Measurements from ENCODE around the gene BICC1.

BICC1 gene

DNA sequence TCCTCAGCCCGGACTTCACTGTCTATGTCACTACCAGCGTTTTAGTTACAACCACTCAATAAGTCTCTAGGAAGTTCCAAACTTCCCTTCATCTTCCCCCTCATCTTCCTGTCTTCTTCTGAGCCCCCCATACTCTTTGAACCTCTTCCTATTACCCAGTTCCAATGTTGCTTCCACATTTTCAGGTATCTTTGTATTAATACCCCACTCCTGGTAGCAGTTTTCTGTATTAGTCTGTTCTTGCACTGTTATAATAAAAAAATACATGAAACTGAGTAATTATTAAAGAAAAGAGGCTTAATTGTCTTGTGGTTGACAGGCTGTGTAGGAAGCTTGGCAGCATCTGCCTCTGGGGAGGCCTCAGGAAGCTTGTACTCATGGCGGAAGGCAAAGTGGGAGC lies 218.6 kb downstream of the BICC1 start:
- WGBS (ENCODE audit: extremely low coverage, insufficient coverage, low lambda C conversion rate), result no CpG with 5 or more reads among the region's 3 CpGs

DNA sequence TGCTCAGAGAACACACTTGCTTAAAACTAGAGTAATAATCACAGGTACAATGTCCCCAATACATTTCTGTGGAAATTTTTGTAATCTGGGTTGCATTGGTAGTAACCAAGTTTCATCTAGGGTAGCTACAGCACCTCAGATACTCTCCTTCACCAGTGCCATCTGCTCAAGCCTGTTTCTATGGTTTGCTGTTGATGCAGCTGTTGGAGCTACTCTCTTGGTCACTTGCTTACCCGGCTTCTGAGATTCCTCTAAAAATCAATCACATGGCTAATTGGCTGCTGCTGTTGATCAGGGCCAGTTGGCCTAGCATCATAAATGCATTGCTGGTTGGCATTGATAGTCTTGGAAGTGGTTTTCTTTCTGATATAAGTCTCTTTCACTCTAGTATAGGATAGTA lies 220.8 kb downstream of the BICC1 start:
- no peak overlapping the region for H2BK5ac ChIP-seq (ENCODE audit: low read length)
- H3K27ac ChIP-seq (ENCODE audit: low read depth, low read length), result no peak overlapping the region
- WGBS (ENCODE audit: extremely low coverage, insufficient coverage, low lambda C conversion rate), result no CpG with 5 or more reads among the region's 1 CpG
- H4K5ac ChIP-seq (ENCODE audit: low read length), result no peak overlapping the region
- H3K4me2 ChIP-seq (ENCODE audit: low read length), result no peak overlapping the region
- H3K79me2 ChIP-seq (ENCODE audit: control insufficient read depth, insufficient read depth, low read length), result no peaks in the 10 kb centered on the region
- H4K8ac ChIP-seq (ENCODE audit: low read depth, low read length), result no peak overlapping the region
- H3K36me3 ChIP-seq (ENCODE audit: control insufficient read depth, insufficient read depth, low read length), result no peaks in the 10 kb centered on the region
- H3K4me1 ChIP-seq (ENCODE audit: control insufficient read depth, low read depth, low read length), result no peaks in the 10 kb centered on the region
- H2BK15ac ChIP-seq (replicated peaks; ENCODE audit: low read depth), result no peak overlapping the region
- H3K4ac ChIP-seq (ENCODE audit: low read depth, low read length), result no peak overlapping the region
- no peak overlapping the region for H2BK120ac ChIP-seq (ENCODE audit: low read depth, low read length)
- no peak overlapping the region for H3K23ac ChIP-seq (ENCODE audit: low read length)
- H3K79me1 ChIP-seq (ENCODE audit: low read length), result no peaks in the 10 kb centered on the region
- H3K18ac ChIP-seq (ENCODE audit: low read length), result no peak overlapping the region
- H3K27me3 ChIP-seq (ENCODE audit: insufficient read depth, low read length, poor library complexity), result no peaks in the 10 kb centered on the region
- H3K4me3 ChIP-seq (ENCODE audit: low read length), result no peak overlapping the region
- no peak overlapping the region for H2AK5ac ChIP-seq (ENCODE audit: low read length)
- H3K56ac ChIP-seq (ENCODE audit: low read length), result no peak overlapping the region
- no peak overlapping the region for H3K9ac ChIP-seq (ENCODE audit: low read length)
- DNase-seq, result no peak

More for the DNA sequence above, 218.6 kb downstream of the BICC1 start:
- no peak overlapping the region for H4K8ac ChIP-seq (ENCODE audit: low read depth, low read length)
- no peak overlapping the region for H3K9ac ChIP-seq (ENCODE audit: low read length)
- H3K27me3 ChIP-seq (ENCODE audit: insufficient read depth, low read length, poor library complexity), result no peaks in the 10 kb centered on the region
- no peak overlapping the region for H3K27ac ChIP-seq (ENCODE audit: low read depth, low read length)
- no peak overlapping the region for H3K56ac ChIP-seq (ENCODE audit: low read length)
- H3K4me2 ChIP-seq (ENCODE audit: low read length), result no peak overlapping the region
- no peak overlapping the region for H3K23ac ChIP-seq (ENCODE audit: low read length)
- no peak overlapping the region for H3K4ac ChIP-seq (ENCODE audit: low read depth, low read length)
- no peaks in the 10 kb centered on the region for H3K36me3 ChIP-seq (ENCODE audit: control insufficient read depth, insufficient read depth, low read length)
- no peak for DNase-seq
- no peaks in the 10 kb centered on the region for H3K4me1 ChIP-seq (ENCODE audit: control insufficient read depth, low read depth, low read length)
- H3K79me1 ChIP-seq (ENCODE audit: low read length), result no peaks in the 10 kb centered on the region
- no peaks in the 10 kb centered on the region for H3K79me2 ChIP-seq (ENCODE audit: control insufficient read depth, insufficient read depth, low read length)
- H2AK5ac ChIP-seq (ENCODE audit: low read length), result no peak overlapping the region
- H2BK5ac ChIP-seq (ENCODE audit: low read length), result no peak overlapping the region
- H2BK15ac ChIP-seq (replicated peaks; ENCODE audit: low read depth), result no peak overlapping the region
- H3K4me3 ChIP-seq (ENCODE audit: low read length), result no peak overlapping the region
- H4K5ac ChIP-seq (ENCODE audit: low read length), result no peak overlapping the region
- no peak overlapping the region for H2BK120ac ChIP-seq (ENCODE audit: low read depth, low read length)
- H3K18ac ChIP-seq (ENCODE audit: low read length), result no peak overlapping the region

DNA sequence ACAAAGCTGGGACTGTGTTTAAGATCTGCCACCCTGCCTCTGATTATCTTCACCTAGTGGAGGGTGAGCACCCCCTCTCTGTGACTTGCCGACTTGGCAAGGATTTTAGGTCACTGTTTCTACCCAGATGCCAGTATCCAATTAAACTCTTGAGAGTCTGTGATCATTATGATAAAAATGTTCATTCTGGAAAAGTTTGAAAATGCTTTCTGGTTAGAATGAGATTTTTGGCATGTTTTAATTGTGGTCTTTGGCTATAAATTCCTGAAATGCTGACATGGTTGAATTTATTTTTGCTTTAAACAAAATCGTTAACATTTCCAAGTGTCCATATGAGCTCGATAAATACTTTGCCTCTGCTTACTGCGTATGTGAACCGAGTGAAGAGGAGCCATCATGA lies 221.4 kb downstream of the BICC1 start:
- no peak overlapping the region for H3K56ac ChIP-seq (ENCODE audit: low read length)
- no peak overlapping the region for H4K8ac ChIP-seq (ENCODE audit: low read depth, low read length)
- H3K4ac ChIP-seq (ENCODE audit: low read depth, low read length), result no peak overlapping the region
- H3K27ac ChIP-seq (ENCODE audit: low read depth, low read length), result no peak overlapping the region
- H3K36me3 ChIP-seq (ENCODE audit: control insufficient read depth, insufficient read depth, low read length), result no peaks in the 10 kb centered on the region
- H2AK5ac ChIP-seq (ENCODE audit: low read length), result no peak overlapping the region
- H3K79me1 ChIP-seq (ENCODE audit: low read length), result no peaks in the 10 kb centered on the region
- H3K79me2 ChIP-seq (ENCODE audit: control insufficient read depth, insufficient read depth, low read length), result no peaks in the 10 kb centered on the region
- no peak overlapping the region for H2BK120ac ChIP-seq (ENCODE audit: low read depth, low read length)
- no peak overlapping the region for H3K23ac ChIP-seq (ENCODE audit: low read length)
- H3K27me3 ChIP-seq (ENCODE audit: insufficient read depth, low read length, poor library complexity), result no peaks in the 10 kb centered on the region
- no peak for DNase-seq
- no peak overlapping the region for H3K4me3 ChIP-seq (ENCODE audit: low read length)
- no peak overlapping the region for H2BK5ac ChIP-seq (ENCODE audit: low read length)
- WGBS (ENCODE audit: extremely low coverage, insufficient coverage, low lambda C conversion rate), result no CpG with 5 or more reads among the region's 5 CpGs
- H3K4me1 ChIP-seq (ENCODE audit: control insufficient read depth, low read depth, low read length), result no peaks in the 10 kb centered on the region
- H3K9ac ChIP-seq (ENCODE audit: low read length), result no peak overlapping the region
- no peak overlapping the region for H2BK15ac ChIP-seq (replicated peaks; ENCODE audit: low read depth)
- H3K4me2 ChIP-seq (ENCODE audit: low read length), result no peak overlapping the region
- H4K5ac ChIP-seq (ENCODE audit: low read length), result no peak overlapping the region
- no peak overlapping the region for H3K18ac ChIP-seq (ENCODE audit: low read length)

DNA sequence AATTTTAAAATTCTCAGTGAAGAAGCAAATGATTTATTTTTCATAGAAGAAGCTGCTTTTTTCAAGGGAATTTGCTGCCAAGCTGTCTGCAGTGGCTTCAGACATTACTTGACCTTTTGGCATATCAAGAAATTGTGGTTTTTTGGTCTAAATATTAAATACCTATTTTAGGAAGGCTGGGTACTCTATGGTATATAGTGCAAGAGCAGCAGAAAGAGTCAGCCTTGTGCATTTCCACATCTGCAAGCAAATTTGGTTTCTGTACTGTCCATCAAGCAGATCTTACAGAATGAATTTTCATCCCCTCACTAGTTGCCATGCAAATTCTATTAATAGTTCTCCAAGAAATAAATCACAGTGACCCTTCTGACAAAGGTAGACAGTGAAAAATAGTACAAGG lies 222.0 kb downstream of the BICC1 start:
- Histone ChIP-seq H2BK5ac (ENCODE audit: low read length) (no peak overlapping the region), H4K5ac (ENCODE audit: low read length) (no peak overlapping the region), H3K36me3 (ENCODE audit: control insufficient read depth, insufficient read depth, low read length) (no peaks in the 10 kb centered on the region), H3K23ac (ENCODE audit: low read length) (no peak overlapping the region), H3K79me2 (ENCODE audit: control insufficient read depth, insufficient read depth, low read length) (no peaks in the 10 kb centered on the region), H3K9ac (ENCODE audit: low read length) (no peak overlapping the region), H3K27ac (ENCODE audit: low read depth, low read length) (no peak overlapping the region), H3K27me3 (ENCODE audit: insufficient read depth, low read length, poor library complexity) (no peaks in the 10 kb centered on the region), H2BK120ac (ENCODE audit: low read depth, low read length) (no peak overlapping the region), H4K8ac (ENCODE audit: low read depth, low read length) (no peak overlapping the region), H3K18ac (ENCODE audit: low read length) (no peak overlapping the region), H3K4ac (ENCODE audit: low read depth, low read length) (no peak overlapping the region), H3K4me1 (ENCODE audit: control insufficient read depth, low read depth, low read length) (no peaks in the 10 kb centered on the region), H3K79me1 (ENCODE audit: low read length) (no peaks in the 10 kb centered on the region), H2BK15ac (replicated peaks; ENCODE audit: low read depth) (no peak overlapping the region), H2AK5ac (ENCODE audit: low read length) (no peak overlapping the region), H3K4me3 (ENCODE audit: low read length) (no peak overlapping the region), H3K4me2 (ENCODE audit: low read length) (no peak overlapping the region), H3K56ac (ENCODE audit: low read length) (no peak overlapping the region)
- DNase-seq, result no peak

DNA sequence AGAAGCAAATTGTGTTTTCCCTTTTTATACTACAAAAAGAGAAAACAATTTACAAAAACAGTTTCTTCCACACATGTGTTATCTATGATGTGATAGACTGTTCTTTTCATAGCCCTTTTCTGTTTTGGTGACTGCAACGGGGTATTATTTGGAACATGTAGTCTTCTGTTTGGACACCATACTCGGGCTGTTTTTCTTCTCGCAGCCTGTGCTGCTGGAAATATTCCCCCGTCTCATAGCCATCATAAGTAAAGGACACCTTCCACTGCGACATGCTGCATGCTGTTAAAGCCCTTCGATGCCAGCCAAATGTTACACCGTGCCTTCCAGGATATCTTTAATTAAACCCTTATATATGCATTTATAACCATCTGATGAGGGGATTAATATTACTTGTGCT lies 222.4 kb downstream of the BICC1 start:
- Histone ChIP-seq H3K27ac (ENCODE audit: low read depth, low read length) (no peak overlapping the region), H3K4ac (ENCODE audit: low read depth, low read length) (no peak overlapping the region), H4K8ac (ENCODE audit: low read depth, low read length) (no peak overlapping the region), H2BK120ac (ENCODE audit: low read depth, low read length) (no peak overlapping the region), H3K18ac (ENCODE audit: low read length) (no peak overlapping the region), H3K4me3 (ENCODE audit: low read length) (no peak overlapping the region), H3K23ac (ENCODE audit: low read length) (no peak overlapping the region), H2BK15ac (replicated peaks; ENCODE audit: low read depth) (no peak overlapping the region), H2AK5ac (ENCODE audit: low read length) (no peak overlapping the region), H2BK5ac (ENCODE audit: low read length) (no peak overlapping the region), H3K4me1 (ENCODE audit: control insufficient read depth, low read depth, low read length) (no peaks in the 10 kb centered on the region), H3K36me3 (ENCODE audit: control insufficient read depth, insufficient read depth, low read length) (no peaks in the 10 kb centered on the region), H3K9ac (ENCODE audit: low read length) (no peak overlapping the region), H4K5ac (ENCODE audit: low read length) (no peak overlapping the region), H3K56ac (ENCODE audit: low read length) (no peak overlapping the region), H3K27me3 (ENCODE audit: insufficient read depth, low read length, poor library complexity) (no peaks in the 10 kb centered on the region), H3K79me1 (ENCODE audit: low read length) (no peaks in the 10 kb centered on the region), H3K4me2 (ENCODE audit: low read length) (no peak overlapping the region), H3K79me2 (ENCODE audit: control insufficient read depth, insufficient read depth, low read length) (no peaks in the 10 kb centered on the region)
- DNase-seq, result no peak
- WGBS (ENCODE audit: extremely low coverage, insufficient coverage, low lambda C conversion rate), result no CpG with 5 or more reads among the region's 7 CpGs

DNA sequence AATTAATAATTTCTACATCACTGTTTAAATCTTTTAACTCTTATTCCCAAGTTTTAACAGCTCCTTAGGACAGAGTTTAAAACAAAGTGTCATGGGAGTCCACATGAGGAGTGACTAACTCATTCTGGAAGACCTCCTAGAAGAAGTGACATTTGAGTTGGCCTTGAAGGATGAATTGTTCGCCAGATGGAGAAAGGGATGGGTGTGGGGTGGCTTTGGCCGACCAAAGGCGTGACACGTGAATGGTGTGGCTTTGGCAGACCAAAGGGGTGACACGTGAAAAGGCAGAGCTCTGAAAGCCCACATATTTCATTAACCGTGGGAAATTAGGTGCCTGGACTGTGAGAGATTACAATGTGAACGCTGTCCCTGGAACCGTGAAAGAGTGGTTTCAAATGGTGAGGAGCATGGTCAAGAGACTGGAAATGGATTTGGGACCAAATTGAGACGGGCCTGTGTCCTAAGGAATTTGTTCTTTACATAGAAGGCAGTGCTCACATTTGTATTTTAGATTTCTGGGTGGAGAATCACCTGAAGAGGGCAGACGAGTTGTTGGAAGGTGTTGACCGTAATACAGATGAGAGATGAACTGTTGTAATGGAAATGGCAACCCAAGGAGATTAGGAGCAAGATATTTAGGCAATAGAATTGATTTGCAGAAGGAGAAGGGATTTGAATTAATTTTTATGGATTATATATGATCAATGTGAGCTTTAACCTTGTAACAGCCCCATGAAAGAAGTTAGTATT lies 228.1 kb downstream of the BICC1 start:
- DNase-seq, result no peak
- Histone ChIP-seq H2BK15ac (replicated peaks; ENCODE audit: low read depth) (no peak overlapping the region), H3K36me3 (ENCODE audit: control insufficient read depth, insufficient read depth, low read length) (no peaks in the 10 kb centered on the region), H4K8ac (ENCODE audit: low read depth, low read length) (no peak overlapping the region), H3K4ac (ENCODE audit: low read depth, low read length) (no peak overlapping the region), H3K27me3 (ENCODE audit: insufficient read depth, low read length, poor library complexity) (no peaks in the 10 kb centered on the region), H3K56ac (ENCODE audit: low read length) (no peak overlapping the region), H3K18ac (ENCODE audit: low read length) (no peak overlapping the region), H3K27ac (ENCODE audit: low read depth, low read length) (no peak overlapping the region), H3K23ac (ENCODE audit: low read length) (no peak overlapping the region), H4K5ac (ENCODE audit: low read length) (no peak overlapping the region), H2AK5ac (ENCODE audit: low read length) (no peak overlapping the region), H3K4me2 (ENCODE audit: low read length) (no peak overlapping the region), H3K4me1 (ENCODE audit: control insufficient read depth, low read depth, low read length) (no peaks in the 10 kb centered on the region), H2BK5ac (ENCODE audit: low read length) (no peak overlapping the region), H3K9ac (ENCODE audit: low read length) (no peak overlapping the region), H2BK120ac (ENCODE audit: low read depth, low read length) (no peak overlapping the region), H3K79me1 (ENCODE audit: low read length) (no peaks in the 10 kb centered on the region), H3K4me3 (ENCODE audit: low read length) (no peak overlapping the region), H3K79me2 (ENCODE audit: control insufficient read depth, insufficient read depth, low read length) (no peaks in the 10 kb centered on the region)
- no CpG with 5 or more reads among the region's 11 CpGs for WGBS (ENCODE audit: extremely low coverage, insufficient coverage, low lambda C conversion rate)

All from mesendoderm (in vitro differentiated cells).